ENCODE measurements around the gene SETD2.

The SETD2 gene

DNA sequence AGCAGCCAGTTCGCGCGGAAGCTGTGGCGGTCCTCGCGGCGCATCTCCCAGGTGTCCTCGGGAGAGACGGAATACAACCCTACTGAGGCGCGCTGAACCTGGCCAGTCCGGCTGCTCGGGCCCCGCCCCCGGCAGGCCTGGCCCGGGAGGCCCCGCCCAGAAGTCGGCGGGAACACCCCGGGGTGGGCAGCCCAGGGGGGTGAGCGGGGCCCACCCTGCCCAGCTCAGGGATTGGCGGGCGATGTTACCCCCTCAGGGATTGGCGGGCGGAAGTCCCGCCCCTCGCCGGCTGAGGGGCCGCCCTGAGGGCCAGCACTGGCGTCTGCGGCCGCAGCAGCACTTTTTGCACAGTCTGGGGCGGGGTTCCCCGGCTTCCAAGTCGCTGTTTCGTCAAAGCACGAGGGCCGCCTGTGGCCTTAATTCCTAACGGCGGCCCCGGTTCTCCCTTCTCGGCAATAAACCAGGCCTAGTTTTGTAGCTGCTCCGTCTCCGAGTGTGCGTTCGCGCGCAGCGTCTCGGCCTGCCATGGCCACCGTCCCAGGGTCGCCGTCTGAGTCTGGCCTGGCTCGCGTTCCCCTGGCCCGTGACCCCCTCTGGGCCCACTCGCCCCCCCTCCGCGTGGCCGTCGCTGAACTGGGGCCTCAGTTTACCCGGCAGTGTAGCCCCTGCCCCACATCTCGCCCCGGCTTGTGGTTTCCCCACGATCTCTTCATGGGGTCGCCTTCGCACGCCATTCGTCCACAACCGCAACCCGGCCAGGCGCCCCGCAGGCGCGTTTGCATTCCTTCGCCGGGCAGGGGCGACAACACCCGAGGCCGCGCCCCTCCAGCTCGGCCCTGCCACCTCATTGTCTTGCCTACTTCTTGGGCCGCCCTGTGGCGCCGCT, 154.4 kb downstream of the SETD2 start:
- TF ChIP-seq, protein P1, sequence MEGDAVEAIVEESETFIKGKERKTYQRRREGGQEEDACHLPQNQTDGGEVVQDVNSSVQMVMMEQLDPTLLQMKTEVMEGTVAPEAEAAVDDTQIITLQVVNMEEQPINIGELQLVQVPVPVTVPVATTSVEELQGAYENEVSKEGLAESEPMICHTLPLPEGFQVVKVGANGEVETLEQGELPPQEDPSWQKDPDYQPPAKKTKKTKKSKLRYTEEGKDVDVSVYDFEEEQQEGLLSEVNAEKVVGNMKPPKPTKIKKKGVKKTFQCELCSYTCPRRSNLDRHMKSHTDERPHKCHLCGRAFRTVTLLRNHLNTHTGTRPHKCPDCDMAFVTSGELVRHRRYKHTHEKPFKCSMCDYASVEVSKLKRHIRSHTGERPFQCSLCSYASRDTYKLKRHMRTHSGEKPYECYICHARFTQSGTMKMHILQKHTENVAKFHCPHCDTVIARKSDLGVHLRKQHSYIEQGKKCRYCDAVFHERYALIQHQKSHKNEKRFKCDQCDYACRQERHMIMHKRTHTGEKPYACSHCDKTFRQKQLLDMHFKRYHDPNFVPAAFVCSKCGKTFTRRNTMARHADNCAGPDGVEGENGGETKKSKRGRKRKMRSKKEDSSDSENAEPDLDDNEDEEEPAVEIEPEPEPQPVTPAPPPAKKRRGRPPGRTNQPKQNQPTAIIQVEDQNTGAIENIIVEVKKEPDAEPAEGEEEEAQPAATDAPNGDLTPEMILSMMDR (IDR thresholded peaks at IDR 0.05; ENCODE audit: insufficient read depth, missing control alignments) = no peak
- FAIRE-seq (no peak), DNase-seq (ENCODE audit: insufficient read length, low spot score) (peak; percentile 99)

DNA sequence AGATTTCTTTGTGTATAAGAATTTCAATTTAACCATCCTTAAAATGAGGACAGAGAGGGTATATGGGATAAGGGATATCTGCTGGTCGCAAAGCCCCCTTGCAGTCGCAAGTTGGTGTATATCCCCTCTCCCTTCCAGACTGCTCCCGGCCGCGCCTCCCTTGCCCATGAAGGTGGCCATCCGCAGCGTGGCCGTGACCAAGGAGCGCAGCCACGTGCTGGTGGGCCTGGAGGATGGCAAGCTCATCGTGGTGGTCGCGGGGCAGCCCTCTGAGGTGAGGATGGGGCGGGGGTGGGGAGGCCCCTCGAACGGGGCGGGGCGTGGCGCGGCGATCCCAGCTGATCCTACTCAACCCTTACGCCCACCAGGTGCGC, 155.1 kb downstream of the SETD2 start:
- FAIRE-seq = no peak
- no peak for DNase-seq (ENCODE audit: insufficient read length, low spot score)
- TF ChIP-seq, protein P1 (IDR thresholded peaks at IDR 0.05; ENCODE audit: insufficient read depth, missing control alignments) = no peak

DNA sequence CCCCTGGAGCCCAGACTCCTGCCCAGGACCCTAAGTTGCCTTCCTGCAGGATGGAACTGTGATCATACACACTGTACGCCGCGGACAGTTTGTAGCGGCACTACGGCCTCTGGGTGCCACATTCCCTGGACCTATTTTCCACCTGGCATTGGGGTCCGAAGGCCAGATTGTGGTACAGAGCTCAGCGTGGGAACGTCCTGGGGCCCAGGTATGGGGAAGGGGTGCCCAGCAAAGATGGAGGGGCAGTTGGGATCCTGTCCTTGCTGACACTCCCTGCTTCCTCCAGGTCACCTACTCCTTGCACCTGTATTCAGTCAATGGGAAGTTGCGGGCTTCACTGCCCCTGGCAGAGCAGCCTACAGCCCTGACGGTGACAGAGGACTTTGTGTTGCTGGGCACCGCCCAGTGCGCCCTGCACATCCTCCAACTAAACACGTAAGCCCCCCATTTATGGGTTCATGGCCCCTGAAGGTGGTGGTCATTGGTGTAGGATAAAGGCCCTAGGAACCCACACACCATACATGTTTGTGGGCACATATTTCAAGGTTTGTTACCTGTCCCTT, 155.6 kb downstream of the SETD2 start:
- DNase-seq (ENCODE audit: insufficient read length, low spot score) = no peak
- TF ChIP-seq, protein P1 (IDR thresholded peaks at IDR 0.05; ENCODE audit: insufficient read depth, missing control alignments) = no peak
- no peak for FAIRE-seq

DNA sequence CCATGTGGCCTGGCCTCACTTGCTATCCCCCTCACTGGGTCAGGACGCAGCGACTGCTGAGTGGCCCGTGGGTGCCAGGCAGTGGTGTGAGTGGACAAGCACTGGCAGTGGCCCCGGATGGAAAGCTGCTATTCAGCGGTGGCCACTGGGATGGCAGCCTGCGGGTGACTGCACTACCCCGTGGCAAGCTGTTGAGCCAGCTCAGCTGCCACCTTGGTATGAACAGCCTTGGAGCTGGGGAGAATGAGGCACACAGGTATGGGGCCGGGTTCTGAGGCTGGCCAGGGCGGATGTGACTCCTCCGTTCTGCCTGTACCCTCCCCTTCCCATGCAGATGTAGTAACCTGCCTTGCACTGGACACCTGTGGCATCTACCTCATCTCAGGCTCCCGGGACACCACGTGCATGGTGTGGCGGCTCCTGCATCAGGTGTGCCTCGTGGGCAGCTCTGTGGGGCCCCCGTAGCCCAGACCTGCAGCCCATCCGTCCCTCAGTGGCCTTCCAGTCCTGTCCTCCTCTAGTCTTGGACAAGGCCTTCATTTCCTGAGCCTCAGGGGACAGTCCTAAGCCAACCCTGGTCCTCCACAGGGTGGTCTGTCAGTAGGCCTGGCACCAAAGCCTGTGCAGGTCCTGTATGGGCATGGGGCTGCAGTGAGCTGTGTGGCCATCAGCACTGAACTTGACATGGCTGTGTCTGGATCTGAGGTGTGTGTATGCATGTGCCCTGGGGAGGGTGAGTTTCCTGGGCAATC, 156.3 kb downstream of the SETD2 start:
- no peak for DNase-seq (ENCODE audit: insufficient read length, low spot score)
- FAIRE-seq = no peak
- TF ChIP-seq, protein P1 (IDR thresholded peaks at IDR 0.05; ENCODE audit: insufficient read depth, missing control alignments) = no peak

DNA sequence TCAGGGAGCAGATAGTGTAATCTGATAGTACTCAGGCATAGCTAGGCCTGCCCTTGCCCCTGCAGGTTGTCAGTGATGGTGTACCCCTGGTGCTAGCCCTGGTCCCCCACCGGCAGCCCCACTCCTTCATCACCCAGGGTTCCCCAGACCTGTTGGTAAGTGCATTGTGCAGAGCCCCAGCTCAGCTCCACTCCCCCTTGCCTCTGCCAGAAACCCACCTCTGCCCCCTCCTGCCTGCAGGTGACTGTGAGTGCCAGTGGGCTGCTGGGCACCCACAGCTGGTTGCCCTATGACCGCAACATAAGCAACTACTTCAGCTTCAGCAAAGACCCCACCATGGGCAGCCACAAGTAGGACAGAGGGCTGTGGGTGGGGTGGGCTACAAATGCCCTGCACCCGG, 156.9 kb downstream of the SETD2 start:
- FAIRE-seq (no peak), DNase-seq (ENCODE audit: insufficient read length, low spot score) (no peak)
- TF ChIP-seq, protein P1 (IDR thresholded peaks at IDR 0.05; ENCODE audit: insufficient read depth, missing control alignments) = no peak

DNA sequence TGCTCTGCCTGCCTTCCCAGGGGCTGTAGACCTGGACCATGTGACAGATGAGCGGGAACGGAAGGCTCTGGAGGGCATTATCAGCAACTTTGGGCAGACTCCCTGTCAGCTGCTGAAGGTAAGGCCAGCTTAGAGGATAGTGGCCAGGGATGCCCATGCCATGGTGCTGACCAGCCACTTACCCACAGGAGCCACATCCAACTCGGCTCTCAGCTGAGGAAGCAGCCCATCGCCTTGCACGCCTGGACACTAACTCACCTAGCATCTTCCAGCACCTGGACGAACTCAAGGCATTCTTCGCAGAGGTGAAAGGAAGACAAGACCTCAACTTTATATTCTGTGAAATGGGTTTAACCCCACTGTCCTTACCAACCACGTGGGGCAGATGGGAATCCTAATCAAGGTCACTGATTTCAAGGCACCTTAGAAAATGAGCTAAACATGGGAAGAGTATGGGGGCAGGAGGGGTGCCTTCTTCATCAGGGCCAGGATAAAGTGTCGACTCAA, 157.7 kb downstream of the SETD2 start:
- FAIRE-seq (no peak), DNase-seq (ENCODE audit: insufficient read length, low spot score) (no peak)
- TF ChIP-seq, protein P1 (IDR thresholded peaks at IDR 0.05; ENCODE audit: insufficient read depth, missing control alignments) = no peak

Data from D721Med (cell line).